ENCODE results near the gene TTC23. TPM values are rescaled to one million over a fixed set of nuclear protein-coding genes. Genes with fewer than 3 reads are reported as not detected.

Gene TTC23
- total RNA-seq, 1 donor from 2014 or later: 11.6 TPM

DNA sequence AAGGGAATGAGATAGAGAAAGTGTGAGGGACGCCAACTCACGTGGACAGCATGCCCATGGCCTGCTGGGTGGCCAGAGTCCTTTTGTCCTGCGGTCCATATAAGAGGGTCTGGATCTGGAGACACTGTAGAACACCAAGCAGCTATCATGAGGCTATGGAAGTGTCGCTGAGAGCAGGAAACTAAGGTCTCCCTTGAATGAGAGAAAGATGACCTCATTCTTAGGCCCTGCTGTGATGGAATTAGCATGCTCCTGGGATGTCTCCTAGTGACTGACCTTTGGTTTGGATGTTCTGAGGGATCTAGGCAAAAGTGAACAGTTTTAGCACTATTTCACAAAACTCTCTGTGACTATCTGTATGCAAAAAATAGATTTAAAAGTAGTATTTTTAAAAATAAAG is 110.1 kb downstream of the TTC23 start:
- no peak for DNase-seq (ENCODE audit: low read depth)
- H3K36me3 ChIP-seq (ENCODE audit: control insufficient read depth, insufficient read depth, low read length): no peaks in the 10 kb centered on the region
- no peaks in the 10 kb centered on the region for H3K27me3 ChIP-seq (ENCODE audit: control insufficient read depth, insufficient read depth, low read length)
- H3K4me3 ChIP-seq (ENCODE audit: low read depth, low read length): no peak overlapping the region
- TF ChIP-seq, protein P1, sequence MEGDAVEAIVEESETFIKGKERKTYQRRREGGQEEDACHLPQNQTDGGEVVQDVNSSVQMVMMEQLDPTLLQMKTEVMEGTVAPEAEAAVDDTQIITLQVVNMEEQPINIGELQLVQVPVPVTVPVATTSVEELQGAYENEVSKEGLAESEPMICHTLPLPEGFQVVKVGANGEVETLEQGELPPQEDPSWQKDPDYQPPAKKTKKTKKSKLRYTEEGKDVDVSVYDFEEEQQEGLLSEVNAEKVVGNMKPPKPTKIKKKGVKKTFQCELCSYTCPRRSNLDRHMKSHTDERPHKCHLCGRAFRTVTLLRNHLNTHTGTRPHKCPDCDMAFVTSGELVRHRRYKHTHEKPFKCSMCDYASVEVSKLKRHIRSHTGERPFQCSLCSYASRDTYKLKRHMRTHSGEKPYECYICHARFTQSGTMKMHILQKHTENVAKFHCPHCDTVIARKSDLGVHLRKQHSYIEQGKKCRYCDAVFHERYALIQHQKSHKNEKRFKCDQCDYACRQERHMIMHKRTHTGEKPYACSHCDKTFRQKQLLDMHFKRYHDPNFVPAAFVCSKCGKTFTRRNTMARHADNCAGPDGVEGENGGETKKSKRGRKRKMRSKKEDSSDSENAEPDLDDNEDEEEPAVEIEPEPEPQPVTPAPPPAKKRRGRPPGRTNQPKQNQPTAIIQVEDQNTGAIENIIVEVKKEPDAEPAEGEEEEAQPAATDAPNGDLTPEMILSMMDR (IDR thresholded peaks at IDR 0.05; ENCODE audit: insufficient read depth, low read length, poor library complexity, severe bottlenecking): no peak

DNA sequence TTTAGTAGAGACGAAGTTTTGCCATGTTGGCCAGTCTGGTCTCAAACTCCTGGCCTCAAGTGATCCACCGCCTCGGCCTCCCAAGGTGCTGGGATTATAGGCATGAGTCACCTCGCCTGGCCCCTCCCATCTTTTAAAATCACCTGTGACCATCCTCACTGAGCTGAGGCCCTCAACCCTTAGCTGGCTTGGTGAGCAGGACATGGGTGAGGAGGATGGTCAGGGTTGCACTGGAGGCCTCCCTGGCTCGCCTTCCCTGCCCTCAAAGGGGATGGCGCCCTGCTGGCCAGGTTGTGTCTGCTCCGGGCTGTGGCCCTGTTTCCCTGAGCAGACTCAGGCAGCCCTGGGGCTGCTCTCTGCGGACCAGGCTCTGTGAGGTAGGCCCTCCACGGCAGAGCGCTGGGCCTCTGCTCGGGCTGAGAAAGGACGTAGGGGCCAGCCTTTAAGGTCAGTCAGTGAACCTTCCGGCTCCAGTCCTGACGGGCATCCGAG is 110.8 kb downstream of the TTC23 start:
- Histone ChIP-seq H3K27me3 (ENCODE audit: control insufficient read depth, insufficient read depth, low read length) (no peaks in the 10 kb centered on the region), H3K36me3 (ENCODE audit: control insufficient read depth, insufficient read depth, low read length) (no peaks in the 10 kb centered on the region), H3K4me3 (ENCODE audit: low read depth, low read length) (no peak overlapping the region)
- TF ChIP-seq, protein P1 (IDR thresholded peaks at IDR 0.05; ENCODE audit: insufficient read depth, low read length, poor library complexity, severe bottlenecking): no peak
- DNase-seq (ENCODE audit: low read depth): no peak

DNA sequence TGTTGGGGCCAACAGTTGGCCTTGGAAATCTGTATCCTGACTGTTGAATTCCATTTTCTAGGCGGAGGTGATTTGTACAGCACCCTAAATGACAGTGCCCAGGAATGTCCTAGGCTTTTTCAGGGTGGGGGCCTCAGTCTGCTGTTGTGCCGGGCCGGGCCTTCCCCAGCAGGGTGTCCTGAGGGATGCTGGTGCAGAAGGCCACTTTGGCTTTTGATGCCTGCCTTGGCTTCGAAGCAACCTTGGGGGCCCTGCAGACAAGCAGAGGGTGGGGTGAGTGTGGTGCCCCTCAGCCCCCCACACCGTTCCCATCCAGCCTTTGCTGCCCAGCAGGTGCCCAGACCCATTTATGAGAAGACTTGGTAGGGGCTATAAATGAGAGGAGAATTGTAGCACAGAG is 111.5 kb downstream of the TTC23 start:
- H3K36me3 ChIP-seq (ENCODE audit: control insufficient read depth, insufficient read depth, low read length): no peaks in the 10 kb centered on the region
- no peak overlapping the region for H3K4me3 ChIP-seq (ENCODE audit: low read depth, low read length)
- no peaks in the 10 kb centered on the region for H3K27me3 ChIP-seq (ENCODE audit: control insufficient read depth, insufficient read depth, low read length)
- DNase-seq (ENCODE audit: low read depth): no peak
- TF ChIP-seq, protein P1 (IDR thresholded peaks at IDR 0.05; ENCODE audit: insufficient read depth, low read length, poor library complexity, severe bottlenecking): no peak

DNA sequence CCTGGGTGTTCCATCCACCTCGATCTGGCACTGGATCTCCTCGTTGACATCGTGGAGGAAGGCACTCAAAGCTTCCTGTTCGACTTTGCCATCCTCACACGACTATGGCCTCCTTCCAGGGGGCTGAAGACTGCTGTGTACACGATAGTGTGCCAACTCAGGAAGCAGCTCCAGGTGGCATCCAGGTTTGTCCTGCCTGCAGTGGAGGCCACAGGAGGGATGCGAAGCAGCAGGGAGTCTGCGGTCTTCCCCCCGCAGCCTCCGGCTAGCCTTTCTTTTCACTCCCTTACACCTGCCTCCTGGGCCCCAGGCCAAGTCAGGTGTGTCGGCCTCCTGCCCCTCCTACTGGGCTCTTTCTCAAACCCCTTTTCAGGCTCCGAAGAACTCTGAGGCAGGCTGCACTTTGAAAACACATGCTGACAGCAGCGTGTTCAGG is 112.3 kb downstream of the TTC23 start:
- Histone ChIP-seq H3K36me3 (ENCODE audit: control insufficient read depth, insufficient read depth, low read length) (no peaks in the 10 kb centered on the region), H3K27me3 (ENCODE audit: control insufficient read depth, insufficient read depth, low read length) (no peaks in the 10 kb centered on the region), H3K4me3 (ENCODE audit: low read depth, low read length) (no peak overlapping the region)
- TF ChIP-seq, protein P1 (IDR thresholded peaks at IDR 0.05; ENCODE audit: insufficient read depth, low read length, poor library complexity, severe bottlenecking): no peak
- no peak for DNase-seq (ENCODE audit: low read depth)

DNA sequence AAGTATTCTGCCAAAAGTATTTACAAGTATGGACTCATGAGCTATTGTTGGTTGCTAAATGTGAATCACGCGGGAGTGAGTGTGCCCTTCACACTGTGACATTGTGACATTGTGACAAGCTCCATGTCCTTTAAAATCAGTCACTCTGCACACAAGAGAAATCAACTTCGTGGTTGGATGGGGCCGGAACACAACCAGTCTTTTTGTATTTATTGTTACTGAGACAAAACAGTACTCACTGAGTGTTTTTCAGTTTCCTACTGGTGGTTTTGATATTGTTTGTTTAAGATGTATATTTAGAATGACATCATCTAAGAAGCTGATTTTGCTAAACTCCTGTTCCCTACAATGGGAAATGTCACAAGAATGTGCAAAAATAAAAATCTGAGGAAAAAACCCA is 114.2 kb downstream of the TTC23 start:
- TF ChIP-seq, protein P1 (IDR thresholded peaks at IDR 0.05; ENCODE audit: insufficient read depth, low read length, poor library complexity, severe bottlenecking): no peak
- no peaks in the 10 kb centered on the region for H3K27me3 ChIP-seq (ENCODE audit: control insufficient read depth, insufficient read depth, low read length)
- DNase-seq (ENCODE audit: low read depth): no peak
- H3K36me3 ChIP-seq (ENCODE audit: control insufficient read depth, insufficient read depth, low read length): no peaks in the 10 kb centered on the region
- H3K4me3 ChIP-seq (ENCODE audit: low read depth, low read length): no peak overlapping the region

DNA sequence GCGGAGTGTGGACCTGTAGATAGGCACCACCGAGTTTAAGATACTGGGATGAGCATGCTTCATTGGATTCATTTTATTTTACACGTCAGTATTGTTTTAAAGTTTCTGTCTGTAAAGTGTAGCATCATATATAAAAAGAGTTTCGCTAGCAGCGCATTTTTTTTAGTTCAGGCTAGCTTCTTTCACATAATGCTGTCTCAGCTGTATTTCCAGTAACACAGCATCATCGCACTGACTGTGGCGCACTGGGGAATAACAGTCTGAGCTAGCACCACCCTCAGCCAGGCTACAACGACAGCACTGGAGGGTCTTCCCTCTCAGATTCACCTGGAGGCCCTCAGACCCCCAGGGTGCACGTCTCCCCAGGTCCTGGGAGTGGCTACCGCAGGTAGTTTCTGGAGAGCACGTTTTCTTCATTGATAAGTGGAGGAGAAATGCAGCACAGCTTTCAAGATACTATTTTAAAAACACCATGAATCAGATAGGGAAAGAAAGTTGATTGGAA is 115.0 kb downstream of the TTC23 start:
- DNase-seq (ENCODE audit: low read depth): no peak
- no peak overlapping the region for H3K4me3 ChIP-seq (ENCODE audit: low read depth, low read length)
- no peaks in the 10 kb centered on the region for H3K36me3 ChIP-seq (ENCODE audit: control insufficient read depth, insufficient read depth, low read length)
- H3K27me3 ChIP-seq (ENCODE audit: control insufficient read depth, insufficient read depth, low read length): no peaks in the 10 kb centered on the region
- TF ChIP-seq, protein P1 (IDR thresholded peaks at IDR 0.05; ENCODE audit: insufficient read depth, low read length, poor library complexity, severe bottlenecking): no peak
